NT2/D1 (cell line): ENCODE results near the gene HES6.

Experiments used
- DNase-seq: peaks from one replicate; pipeline ENCODE4 v3.0.0-alpha.2; 2011; ENCODE audit warnings: low read depth, low spot score
- H3K27me3 ChIP-seq: 2 replicates; pipeline ENCODE4 v1.6.0; 2011; ENCODE audit warnings: mild to moderate bottlenecking; ENCODE audit not compliant: insufficient read length, insufficient read depth
- H3K36me3 ChIP-seq: 2 replicates; pipeline ENCODE4 v1.6.1; 2011; ENCODE audit warnings: mild to moderate bottlenecking, low read length, mixed read lengths; ENCODE audit not compliant: insufficient read depth, insufficient read length
- H3K4me1 ChIP-seq: 2 replicates; pipeline ENCODE4 v1.5.1; 2011; ENCODE audit not compliant: insufficient read depth, insufficient read length
- H3K4me3 ChIP-seq: 2 replicates; pipeline ENCODE4 v1.5.1; 2011; ENCODE audit warnings: low read depth; ENCODE audit not compliant: insufficient read length
- H3K9ac ChIP-seq: 2 replicates; pipeline ENCODE4 v1.6.0; 2011; ENCODE audit warnings: low read depth; ENCODE audit not compliant: insufficient read length
- H3K9me3 ChIP-seq: 2 replicates; pipeline ENCODE4 v1.5.1; 2011; ENCODE audit warnings: mild to moderate bottlenecking, low read length; ENCODE audit not compliant: insufficient read depth
- SUZ12 ChIP-seq: IDR thresholded peaks from 2 replicates; pipeline ENCODE4 v1.6.1; 2011; ENCODE audit not compliant: insufficient read length, insufficient read depth; ENCODE audit errors: extremely low read depth
- YY1 ChIP-seq: IDR thresholded peaks from 2 replicates; pipeline ENCODE4 v1.6.1; 2011; ENCODE audit not compliant: insufficient read length, insufficient read depth
- ZNF274 ChIP-seq: IDR thresholded peaks from 2 replicates; pipeline ENCODE4 v1.6.1; 2011; ENCODE audit warnings: mild to moderate bottlenecking, low read depth, low read length

HES6 gene

DNA sequence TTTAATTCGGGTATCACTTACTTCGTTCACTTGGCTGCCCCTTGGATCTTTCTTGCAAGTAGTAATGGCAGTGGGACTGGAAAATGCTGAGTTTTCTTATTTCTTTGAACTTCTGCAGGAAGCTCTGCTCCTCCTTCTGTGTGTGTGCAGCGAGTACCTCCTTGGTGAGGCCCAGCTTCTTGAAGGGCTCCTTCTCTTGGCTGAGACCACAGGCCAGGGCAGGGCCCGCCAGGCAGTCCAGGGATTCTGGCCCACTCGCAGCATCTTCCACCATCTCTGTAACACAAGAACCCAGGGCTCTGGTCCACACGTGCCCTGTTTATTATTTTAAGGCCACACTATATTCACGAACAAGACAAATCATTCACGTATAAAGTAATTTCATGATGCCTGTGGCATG is 15.8 kb upstream of the HES6 start:
- no peak for DNase-seq
- peaks cover 71% of the 10 kb centered on the region for H3K36me3 ChIP-seq
- H3K9ac ChIP-seq = no peak overlapping the region
- H3K4me1 ChIP-seq = peaks cover 7% of the 10 kb centered on the region
- H3K27me3 ChIP-seq = no peaks in the 10 kb centered on the region
- no peaks in the 10 kb centered on the region for H3K9me3 ChIP-seq
- H3K4me3 ChIP-seq = no peak overlapping the region
- TF ChIP-seq SUZ12 (no peak), YY1 (no peak), ZNF274 (no peak)

DNA sequence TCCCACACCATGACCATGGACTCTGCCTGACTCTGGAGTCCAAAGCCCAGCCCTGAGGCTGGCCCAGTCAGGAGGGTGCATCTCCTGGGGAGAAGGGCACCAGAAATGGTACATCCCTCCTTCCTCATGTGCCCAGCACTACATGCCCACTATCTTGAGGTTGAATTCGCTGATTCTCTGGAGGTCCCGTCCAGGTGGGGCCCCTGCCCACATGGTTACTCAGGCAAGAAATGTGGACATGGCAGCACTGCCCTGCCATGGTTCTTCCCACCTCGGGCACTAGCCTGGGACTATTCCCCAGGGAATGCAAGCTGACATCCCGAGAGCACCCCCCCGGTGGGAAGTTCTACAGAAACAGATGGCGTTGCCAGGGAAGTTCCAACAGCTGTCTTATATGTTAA is 15.3 kb upstream of the HES6 start:
- no peak overlapping the region for H3K4me3 ChIP-seq
- H3K27me3 ChIP-seq = no peaks in the 10 kb centered on the region
- H3K36me3 ChIP-seq = peaks cover 75% of the 10 kb centered on the region
- peaks cover 6% of the 10 kb centered on the region for H3K4me1 ChIP-seq
- no peaks in the 10 kb centered on the region for H3K9me3 ChIP-seq
- no peak overlapping the region for H3K9ac ChIP-seq
- DNase-seq = no peak
- TF ChIP-seq YY1 (no peak), ZNF274 (no peak), SUZ12 (no peak)

DNA sequence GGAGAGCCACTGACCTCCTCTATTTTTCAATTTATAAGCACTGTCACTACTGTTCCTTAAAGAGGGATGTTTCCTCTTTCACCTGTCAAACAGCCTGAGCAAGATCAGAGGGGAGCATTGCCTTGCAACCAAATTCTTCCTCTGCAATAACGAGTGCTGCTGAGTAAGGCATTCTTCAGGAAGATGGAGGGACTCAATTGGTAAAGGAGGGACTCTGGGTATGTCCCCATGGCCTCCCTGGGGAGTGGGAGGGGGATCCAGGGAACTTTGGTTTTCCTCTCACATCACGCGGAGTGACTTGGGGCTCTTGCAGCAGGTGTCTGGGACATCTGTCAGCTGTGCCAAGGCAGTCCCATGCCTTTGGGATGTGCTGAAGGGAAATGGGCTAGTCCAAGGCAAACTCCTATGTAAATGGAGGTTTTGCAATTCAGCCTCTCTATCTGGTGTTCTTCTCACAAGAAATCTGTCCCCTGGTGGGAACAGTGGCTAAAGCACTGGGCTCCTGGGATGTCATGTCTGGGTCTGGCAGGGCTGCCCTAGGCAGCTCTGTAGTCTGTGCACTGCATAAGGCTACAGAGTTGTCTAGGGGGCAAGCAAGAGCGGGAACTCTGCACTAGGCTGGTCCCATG is 14.4 kb upstream of the HES6 start:
- TF ChIP-seq SUZ12 (no peak), ZNF274 (no peak), YY1 (no peak)
- H3K4me3 ChIP-seq = no peak overlapping the region
- H3K27me3 ChIP-seq = no peaks in the 10 kb centered on the region
- H3K36me3 ChIP-seq = peaks cover 77% of the 10 kb centered on the region
- no peaks in the 10 kb centered on the region for H3K9me3 ChIP-seq
- peaks cover 3% of the 10 kb centered on the region for H3K4me1 ChIP-seq
- H3K9ac ChIP-seq = no peak overlapping the region
- DNase-seq = no peak

DNA sequence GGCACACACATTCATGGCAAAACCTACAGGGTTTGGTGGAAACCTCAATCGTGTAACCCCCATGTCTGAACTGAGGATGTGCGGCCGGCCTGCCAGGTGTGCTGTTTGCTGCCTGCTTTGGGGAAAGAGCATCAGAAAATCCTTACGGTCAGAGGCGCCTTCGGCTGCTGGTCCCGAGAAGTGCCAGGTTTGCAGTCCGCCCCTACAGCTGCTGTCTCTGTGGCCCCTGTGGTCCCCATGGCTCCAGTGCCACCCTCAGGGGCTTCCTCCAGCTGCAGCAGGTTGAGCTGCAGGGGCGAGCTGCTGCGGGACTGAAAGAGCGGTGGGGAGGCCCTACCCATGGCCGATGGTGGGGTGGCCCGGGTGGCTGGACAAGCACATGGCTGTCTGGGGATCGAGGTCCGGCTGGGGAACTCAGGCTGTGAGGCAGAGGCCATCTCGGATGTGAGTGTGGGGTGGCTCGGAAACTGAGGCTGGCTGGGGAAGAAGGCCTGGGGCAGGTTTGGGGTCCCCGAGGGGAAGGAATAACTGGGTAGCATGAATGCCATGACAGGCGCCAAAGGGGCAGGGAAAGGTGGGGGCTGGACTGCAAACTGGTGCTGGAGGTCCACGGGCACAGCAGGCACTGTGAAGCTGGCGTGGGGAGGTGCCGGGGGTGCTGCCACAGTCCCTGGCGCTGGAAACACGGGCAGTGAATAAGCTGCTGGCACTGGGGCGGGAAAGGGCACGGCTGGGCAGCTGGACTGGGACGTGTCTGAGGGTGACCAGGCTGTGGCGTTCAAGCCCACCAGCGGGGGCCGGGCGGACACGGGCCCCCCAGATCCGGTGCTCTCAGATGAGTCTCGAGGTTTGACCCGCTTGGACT is 13.2 kb upstream of the HES6 start:
- DNase-seq = no peak
- Histone ChIP-seq H3K4me3 (no peak overlapping the region), H3K36me3 (peaks cover 67% of the 10 kb centered on the region), H3K4me1 (no peaks in the 10 kb centered on the region), H3K9me3 (no peaks in the 10 kb centered on the region), H3K9ac (no peak overlapping the region), H3K27me3 (no peaks in the 10 kb centered on the region)
- TF ChIP-seq YY1 (no peak), SUZ12 (no peak), ZNF274 (no peak)

DNA sequence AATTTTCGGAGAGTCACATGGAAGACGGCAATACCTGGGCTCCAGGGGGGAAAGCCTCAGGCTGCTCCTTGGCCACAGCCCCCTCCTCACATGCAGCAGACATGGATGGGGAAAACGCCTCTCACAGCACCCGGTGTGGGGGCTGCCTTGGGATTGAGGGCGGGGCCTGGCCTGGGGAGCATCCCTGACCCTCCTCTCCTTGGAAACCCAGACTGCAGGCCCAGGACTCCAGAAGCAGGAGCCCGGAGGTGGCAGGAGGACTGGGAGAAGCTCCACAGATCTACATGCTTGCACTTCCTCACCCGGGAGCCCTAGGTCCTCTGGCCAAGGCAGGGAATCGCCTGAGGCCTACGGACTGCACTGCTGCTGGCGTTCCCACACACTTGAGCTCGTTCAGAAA is 12.1 kb upstream of the HES6 start:
- Histone ChIP-seq H3K4me1 (no peaks in the 10 kb centered on the region), H3K9me3 (no peaks in the 10 kb centered on the region), H3K9ac (no peak overlapping the region), H3K36me3 (peaks cover 60% of the 10 kb centered on the region), H3K4me3 (no peak overlapping the region), H3K27me3 (no peaks in the 10 kb centered on the region)
- DNase-seq = no peak
- TF ChIP-seq YY1 = no peak
- no peak for TF ChIP-seq SUZ12
- TF ChIP-seq ZNF274 = no peak

DNA sequence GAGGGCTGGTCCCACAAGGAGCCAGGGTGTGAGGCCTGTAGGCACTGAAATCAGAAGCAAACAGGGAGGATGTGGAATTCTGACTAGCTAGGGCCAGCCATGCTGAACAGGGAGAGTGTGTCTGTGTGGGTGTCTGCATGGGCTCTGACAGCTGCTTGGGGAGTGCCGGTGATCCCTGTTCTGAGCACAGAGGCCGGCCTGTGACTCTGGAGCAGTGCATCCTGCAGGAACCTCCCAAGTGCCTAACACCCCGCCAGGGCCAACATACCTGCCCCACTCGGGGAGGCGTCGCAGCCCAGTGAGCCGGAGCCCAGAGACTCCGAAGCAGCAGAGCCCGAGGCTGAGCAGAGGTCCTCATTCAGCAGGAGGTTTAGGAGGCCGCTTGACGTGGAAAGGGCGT is 11.5 kb upstream of the HES6 start:
- DNase-seq = no peak
- TF ChIP-seq ZNF274 (no peak), YY1 (no peak), SUZ12 (no peak)
- Histone ChIP-seq H3K36me3 (peaks cover 54% of the 10 kb centered on the region), H3K4me1 (no peaks in the 10 kb centered on the region), H3K9ac (no peak overlapping the region), H3K9me3 (no peaks in the 10 kb centered on the region), H3K4me3 (no peak overlapping the region), H3K27me3 (no peaks in the 10 kb centered on the region)

DNA sequence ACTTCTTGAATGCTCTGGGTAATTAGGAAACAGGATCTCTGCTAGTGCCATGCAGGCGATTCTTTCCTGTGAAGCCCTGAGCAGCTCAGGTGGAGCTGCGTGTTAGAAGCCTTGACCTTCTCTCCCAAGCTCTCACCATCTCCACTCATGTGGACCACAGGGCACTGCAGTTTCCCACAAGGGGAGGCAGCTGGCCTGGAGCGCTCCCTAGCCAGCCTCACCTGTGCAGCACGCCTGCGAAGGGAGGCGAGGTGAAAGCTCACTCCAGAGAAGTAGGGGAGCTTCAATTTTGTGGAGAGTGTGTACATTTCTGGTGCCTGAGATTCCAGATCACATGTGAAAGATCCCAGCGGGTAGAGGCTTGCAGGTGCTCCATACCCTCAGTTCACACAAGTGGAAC is 11.1 kb upstream of the HES6 start:
- peaks cover 50% of the 10 kb centered on the region for H3K36me3 ChIP-seq
- no peak overlapping the region for H3K9ac ChIP-seq
- no peaks in the 10 kb centered on the region for H3K9me3 ChIP-seq
- H3K27me3 ChIP-seq = no peaks in the 10 kb centered on the region
- no peak for TF ChIP-seq SUZ12
- no peak for TF ChIP-seq YY1
- TF ChIP-seq ZNF274 = no peak
- no peak overlapping the region for H3K4me3 ChIP-seq
- no peak for DNase-seq
- H3K4me1 ChIP-seq = no peaks in the 10 kb centered on the region
